ENCODE data around the gene ZNF597.

DNA sequence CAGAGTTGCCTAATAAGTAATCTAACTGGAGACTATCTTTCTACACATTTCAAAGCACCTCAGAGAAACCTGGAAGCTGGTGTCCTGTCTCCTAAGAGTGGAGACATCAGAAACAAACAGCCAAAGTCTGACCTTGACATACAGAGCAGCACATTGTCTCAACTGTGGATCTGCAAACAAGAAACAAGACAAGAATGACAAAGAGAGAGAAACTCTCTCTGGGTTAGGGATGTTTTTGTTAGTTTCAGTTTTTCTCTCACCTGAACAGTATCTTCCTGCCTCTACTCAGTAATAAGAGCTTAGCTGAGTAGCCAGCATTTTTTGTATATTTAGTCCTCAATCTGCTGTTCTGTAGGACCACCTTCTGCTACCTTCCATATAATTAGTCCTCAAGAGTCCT, 8.9 kb downstream of the ZNF597 start:
- TF ChIP-seq, protein P1, sequence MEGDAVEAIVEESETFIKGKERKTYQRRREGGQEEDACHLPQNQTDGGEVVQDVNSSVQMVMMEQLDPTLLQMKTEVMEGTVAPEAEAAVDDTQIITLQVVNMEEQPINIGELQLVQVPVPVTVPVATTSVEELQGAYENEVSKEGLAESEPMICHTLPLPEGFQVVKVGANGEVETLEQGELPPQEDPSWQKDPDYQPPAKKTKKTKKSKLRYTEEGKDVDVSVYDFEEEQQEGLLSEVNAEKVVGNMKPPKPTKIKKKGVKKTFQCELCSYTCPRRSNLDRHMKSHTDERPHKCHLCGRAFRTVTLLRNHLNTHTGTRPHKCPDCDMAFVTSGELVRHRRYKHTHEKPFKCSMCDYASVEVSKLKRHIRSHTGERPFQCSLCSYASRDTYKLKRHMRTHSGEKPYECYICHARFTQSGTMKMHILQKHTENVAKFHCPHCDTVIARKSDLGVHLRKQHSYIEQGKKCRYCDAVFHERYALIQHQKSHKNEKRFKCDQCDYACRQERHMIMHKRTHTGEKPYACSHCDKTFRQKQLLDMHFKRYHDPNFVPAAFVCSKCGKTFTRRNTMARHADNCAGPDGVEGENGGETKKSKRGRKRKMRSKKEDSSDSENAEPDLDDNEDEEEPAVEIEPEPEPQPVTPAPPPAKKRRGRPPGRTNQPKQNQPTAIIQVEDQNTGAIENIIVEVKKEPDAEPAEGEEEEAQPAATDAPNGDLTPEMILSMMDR (IDR thresholded peaks at IDR 0.05): no peak
- TF ChIP-seq REST (IDR thresholded peaks at IDR 0.05; ENCODE audit: insufficient read depth in 1 of 2, low read depth in 2 of 2, low read length in 1 of 2): no peak
- TF ChIP-seq SIN3A (IDR thresholded peaks at IDR 0.05; ENCODE audit: borderline replicate concordance, insufficient read depth, low read depth, low read length): no peak

Measured in Panc1 (cell line).